Gastroesophageal sphincter (tissue), 3 donors: ENCODE measurements around the gene CEBPE.

Source experiments
- POLR2A ChIP-seq, 2 donors: fragments of 450-650 bp; IDR thresholded peaks; one replicate each; pipeline ENCODE4 v1.6.1; 2017; ENCODE audit warnings: antibody characterized with exemption in 2 of 2, mild to moderate bottlenecking in 2 of 2, moderate library complexity in 1 of 2
- TF ChIP-seq, protein P1 (sequence below), 4 experiments: fragments of 200-600 bp in 2 of 4; fragments of 450-650 bp in 2 of 4; sonication (generic) in 1 of 4; IDR thresholded peaks; one replicate each; pipeline ENCODE4 v1.5.1; 2017 to 2019; ENCODE audit warnings: antibody characterized with exemption in 4 of 4, mild to moderate bottlenecking in 2 of 4, moderate library complexity in 2 of 4

- TF ChIP-seq, protein P1, sequence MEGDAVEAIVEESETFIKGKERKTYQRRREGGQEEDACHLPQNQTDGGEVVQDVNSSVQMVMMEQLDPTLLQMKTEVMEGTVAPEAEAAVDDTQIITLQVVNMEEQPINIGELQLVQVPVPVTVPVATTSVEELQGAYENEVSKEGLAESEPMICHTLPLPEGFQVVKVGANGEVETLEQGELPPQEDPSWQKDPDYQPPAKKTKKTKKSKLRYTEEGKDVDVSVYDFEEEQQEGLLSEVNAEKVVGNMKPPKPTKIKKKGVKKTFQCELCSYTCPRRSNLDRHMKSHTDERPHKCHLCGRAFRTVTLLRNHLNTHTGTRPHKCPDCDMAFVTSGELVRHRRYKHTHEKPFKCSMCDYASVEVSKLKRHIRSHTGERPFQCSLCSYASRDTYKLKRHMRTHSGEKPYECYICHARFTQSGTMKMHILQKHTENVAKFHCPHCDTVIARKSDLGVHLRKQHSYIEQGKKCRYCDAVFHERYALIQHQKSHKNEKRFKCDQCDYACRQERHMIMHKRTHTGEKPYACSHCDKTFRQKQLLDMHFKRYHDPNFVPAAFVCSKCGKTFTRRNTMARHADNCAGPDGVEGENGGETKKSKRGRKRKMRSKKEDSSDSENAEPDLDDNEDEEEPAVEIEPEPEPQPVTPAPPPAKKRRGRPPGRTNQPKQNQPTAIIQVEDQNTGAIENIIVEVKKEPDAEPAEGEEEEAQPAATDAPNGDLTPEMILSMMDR (IDR thresholded peaks at IDR 0.05): no peak
- TF ChIP-seq POLR2A (IDR thresholded peaks at IDR 0.05): no peak
Measured at GRCh38 chr14:23159532-23159931, 40.5 kb upstream of the CEBPE start.
